Kidney tubule cell (primary cell): ENCODE data around the gene CACNG3.
A peak's percentile ranks its signal among the peaks of the same experiment; 100 is the strongest.
"Not testable (repeated sequence)": the region's sequence is repeated elsewhere in the genome, so short reads cannot be mapped to it uniquely, and the experiment has no call there.

Experiments
- DNase-seq: peaks from one replicate; pipeline ENCODE4 v3.0.0-alpha.2; 2018; ENCODE audit warnings: low spot score

Gene CACNG3

GRCh38 chr16:24255456-24256371 lies at the start of gene CACNG3:
TSS of gene CACNG3 (plus strand) at chr16:24256335. CDS start at chr16:24256755, 420 bp downstream.
- peak; percentile 10 for DNase-seq

GRCh38 chr16:24206926-24207325 lies 49.2 kb upstream of the CACNG3 start:
- DNase-seq, result no peak

DNA sequence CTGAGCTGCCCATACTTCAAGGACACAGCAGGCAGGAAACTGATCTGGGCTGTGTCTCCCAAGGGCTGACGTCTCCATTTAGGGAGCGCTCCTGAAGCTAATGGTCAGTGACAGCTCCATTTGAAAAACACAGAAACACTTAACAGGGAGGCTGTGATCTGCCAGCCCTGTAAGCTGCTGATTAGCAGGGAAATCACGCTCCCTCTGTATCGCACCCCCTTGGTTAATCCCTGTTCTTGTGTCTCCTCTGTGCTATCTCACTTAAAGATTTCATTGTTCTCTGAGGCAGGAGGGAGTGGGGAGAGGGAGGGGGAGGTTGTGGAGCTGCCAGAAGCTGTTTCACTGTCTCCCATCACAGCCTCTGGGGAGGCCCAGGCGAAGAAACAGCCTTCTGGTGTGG lies 47.4 kb upstream of the CACNG3 start:
- DNase-seq, result no peak

- no peak for DNase-seq
Measured at GRCh38 chr16:24214992-24215391, 41.1 kb upstream of the CACNG3 start.

GRCh38 chr16:24216961-24217360 lies 39.2 kb upstream of the CACNG3 start:
- no peak for DNase-seq

- DNase-seq, result no peak
Measured at GRCh38 chr16:24217461-24217860, 38.7 kb upstream of the CACNG3 start.

DNA sequence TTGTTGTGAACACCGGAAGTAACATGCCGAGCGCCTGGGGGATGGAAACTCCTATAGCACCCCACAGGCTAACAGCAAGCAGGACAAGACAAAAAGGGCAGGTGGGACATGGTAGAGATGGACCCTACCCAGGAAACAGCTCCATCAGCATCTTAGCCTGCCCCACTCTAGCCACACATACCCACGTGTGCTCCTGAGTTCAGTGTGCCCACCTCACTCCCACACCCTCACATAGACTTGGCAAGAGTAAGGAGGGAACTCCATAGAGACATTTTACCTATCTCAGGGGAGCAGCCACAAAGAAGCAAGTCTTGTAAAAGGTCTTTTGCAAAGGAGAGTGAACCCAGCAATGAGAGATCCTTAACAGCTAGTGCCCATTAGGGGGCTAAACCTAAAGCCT lies 37.8 kb upstream of the CACNG3 start:
- DNase-seq, result no peak

GRCh38 chr16:24221219-24221618 lies 34.9 kb upstream of the CACNG3 start:
- DNase-seq, result no peak

GRCh38 chr16:24228514-24228913 lies 27.6 kb upstream of the CACNG3 start:
- DNase-seq, result no peak

- no peak for DNase-seq
Measured at GRCh38 chr16:24232936-24233335, 23.2 kb upstream of the CACNG3 start.

GRCh38 chr16:24234737-24235136 lies 21.4 kb upstream of the CACNG3 start:
- DNase-seq, result no peak

DNA sequence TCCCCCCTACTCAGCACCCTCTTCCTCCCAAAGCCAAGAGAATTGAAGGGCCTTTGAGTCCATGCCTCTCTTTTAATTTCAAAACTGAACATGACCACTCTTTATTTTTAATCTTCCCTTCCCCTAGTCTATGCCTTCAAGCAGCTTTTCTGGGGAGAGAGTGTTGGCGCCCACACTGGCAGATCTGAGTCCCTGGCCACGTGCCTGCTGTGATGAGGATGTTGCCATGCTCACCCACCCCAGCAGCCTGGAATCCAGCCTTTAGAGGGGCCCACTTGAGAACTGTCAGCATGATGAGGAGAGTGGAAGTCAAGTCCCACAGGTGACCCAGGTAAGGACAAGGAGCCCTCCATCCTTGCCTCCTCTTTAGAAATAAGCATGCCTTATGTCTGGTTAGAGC lies 20.3 kb upstream of the CACNG3 start:
- DNase-seq, result no peak

- not testable (repeated sequence) for DNase-seq
Measured at GRCh38 chr16:24238846-24239245, 17.3 kb upstream of the CACNG3 start.

- DNase-seq, result no peak
Measured at GRCh38 chr16:24246911-24247607, 9.1 kb upstream of the CACNG3 start.

GRCh38 chr16:24253192-24253591 lies 2.9 kb upstream of the CACNG3 start:
- peak; percentile 55 for DNase-seq

GRCh38 chr16:24257958-24258357 lies 1.8 kb downstream of the CACNG3 start:
- DNase-seq, result no peak

- no peak for DNase-seq
Measured at GRCh38 chr16:24258791-24259190, 2.7 kb downstream of the CACNG3 start.

GRCh38 chr16:24262816-24263215 lies 6.7 kb downstream of the CACNG3 start:
- no peak for DNase-seq

DNA sequence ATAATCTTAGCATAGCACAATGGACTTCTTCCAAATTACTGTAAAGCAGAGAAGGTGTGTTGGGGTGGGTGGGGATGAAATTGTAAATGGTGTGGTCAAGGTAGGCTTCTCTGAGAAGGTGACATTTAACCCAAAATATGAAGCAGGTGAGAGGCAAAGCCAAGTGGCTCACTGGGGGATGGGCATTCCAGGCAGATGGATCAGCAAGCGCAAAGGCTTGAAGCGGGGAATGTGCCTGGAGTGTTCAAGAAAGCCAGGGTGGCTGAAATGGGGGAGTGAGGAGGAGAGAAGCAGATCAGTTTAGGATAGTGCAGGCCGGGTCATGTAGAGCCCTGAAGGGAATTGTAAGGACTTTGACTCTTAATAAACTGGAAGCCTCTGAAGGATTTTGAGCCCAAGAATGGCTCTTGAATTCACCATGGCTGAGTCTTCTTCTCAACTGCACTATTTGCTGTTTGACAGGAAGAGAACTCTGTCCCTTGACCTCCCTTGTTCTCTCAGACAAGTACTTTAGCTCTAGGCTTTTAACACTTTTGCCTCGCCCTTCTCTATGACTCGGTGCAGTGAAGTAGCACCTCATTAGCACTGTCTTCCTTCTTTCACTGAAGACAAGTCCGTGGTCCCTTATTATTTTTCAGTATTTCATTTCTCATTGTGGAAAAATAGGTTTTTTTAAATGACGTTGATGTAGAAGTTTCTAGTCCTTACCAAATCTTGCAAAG lies 14.7 kb downstream of the CACNG3 start:
- DNase-seq, result no peak

GRCh38 chr16:24272379-24272778 lies 16.2 kb downstream of the CACNG3 start:
- DNase-seq, result no peak

DNA sequence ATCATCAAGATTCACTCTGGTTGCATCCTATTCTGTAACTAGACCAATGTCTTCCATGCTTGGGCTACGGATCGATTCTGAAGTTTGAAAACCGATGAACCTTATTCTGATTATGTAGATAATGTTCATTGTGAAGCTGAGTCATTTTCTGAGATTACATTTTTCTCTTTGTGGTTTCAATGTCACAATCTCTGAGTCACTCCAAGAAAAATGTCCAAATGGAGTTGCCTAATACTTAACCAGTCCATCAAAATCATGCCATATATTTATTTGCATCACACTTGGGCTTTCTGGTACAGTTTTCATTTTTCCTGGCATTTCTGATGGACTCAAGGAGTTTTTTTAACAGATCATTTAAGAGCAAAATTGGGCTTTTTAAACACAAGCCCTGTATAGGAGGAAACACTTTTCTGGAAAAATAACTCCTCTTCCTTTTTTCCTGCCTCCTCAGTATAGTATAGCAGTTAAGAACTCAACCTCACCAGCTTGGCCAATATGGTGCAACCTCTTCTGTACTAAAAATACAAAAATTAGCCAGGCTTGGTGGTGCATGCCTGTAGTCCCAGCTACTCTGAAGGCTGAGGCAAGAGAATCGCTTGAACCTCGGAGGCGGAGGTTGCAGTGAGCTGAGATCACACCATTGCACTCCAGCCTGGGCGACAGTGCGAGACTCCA lies 17.5 kb downstream of the CACNG3 start:
- DNase-seq, result peak; percentile 21

DNA sequence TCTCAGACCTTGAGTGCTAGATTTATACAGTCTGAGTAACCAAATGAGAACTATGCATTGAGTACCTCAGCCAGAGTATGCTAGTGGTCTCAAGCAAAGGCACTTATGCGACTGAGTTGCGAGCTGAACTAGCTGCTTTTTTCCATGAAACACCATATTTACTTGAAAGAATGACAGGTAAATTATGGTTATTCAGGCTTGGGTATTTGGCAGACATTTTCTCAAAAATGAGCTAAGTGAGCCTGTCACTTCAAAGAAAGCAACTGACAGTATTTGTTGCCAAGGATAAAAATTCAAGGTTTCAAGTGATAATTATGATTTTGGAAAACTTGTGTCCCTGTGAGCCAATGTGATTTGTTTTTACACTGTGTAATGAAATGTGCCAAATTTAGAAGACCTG lies 19.3 kb downstream of the CACNG3 start:
- no peak for DNase-seq
